Upper lobe of left lung (tissue), 6 donors: Measurements from ENCODE around the gene PNMT. TPM values are rescaled to one million over a fixed set of nuclear protein-coding genes. Genes with fewer than 3 reads are reported as not detected.

ENCODE experiments used
- ATAC-seq, 2 donors: fragments of 200-7000 bp; cut with Tn5 transposase; one replicate each; pipeline ENCODE4 v1.9.1; 2022; ENCODE audit warnings: mild to moderate bottlenecking in 2 of 2, moderate library complexity in 2 of 2; ENCODE audit not compliant: low FRiP score in 2 of 2
- DNase-seq, 2 donors: peaks; one replicate each; pipeline ENCODE4 v3.0.0-alpha.2; 2019 to 2020
- H3K27ac ChIP-seq, 4 donors: fragments of 200-600 bp; sonication (generic); one replicate each; pipeline ENCODE4 v1.5.1; 2016 to 2019
- H3K27me3 ChIP-seq, 4 donors: fragments of 200-600 bp; sonication (generic); one replicate each; pipeline ENCODE4 v1.5.1; 2017 to 2019
- H3K36me3 ChIP-seq, 4 donors: fragments of 200-600 bp; sonication (generic); one replicate each; pipeline ENCODE4 v1.5.1; 2016 to 2019
- H3K4me1 ChIP-seq, 4 donors: fragments of 200-600 bp; sonication (generic); one replicate each; pipeline ENCODE4 v1.5.1; 2018 to 2019
- H3K4me3 ChIP-seq, 4 donors: fragments of 200-600 bp; sonication (generic); one replicate each; pipeline ENCODE4 v1.5.1; 2017 to 2019; ENCODE audit warnings: mild to moderate bottlenecking in 2 of 4, moderate library complexity in 1 of 4
- H3K9me3 ChIP-seq, 4 donors: fragments of 200-600 bp; sonication (generic); one replicate each; pipeline ENCODE4 v1.5.1; 2018 to 2019
- EP300 ChIP-seq, 4 donors: sonication (generic); formaldehyde crosslinking; IDR thresholded peaks; one replicate each; pipeline ENCODE4 v1.5.1; 2017; ENCODE audit warnings: antibody characterized with exemption in 4 of 4, control low read depth in 2 of 4
- POLR2A ChIP-seq, 4 donors: fragments of 450-650 bp; IDR thresholded peaks; one replicate each; pipeline ENCODE4 v1.5.1; 2016 to 2017; ENCODE audit warnings: antibody characterized with exemption in 4 of 4, mild to moderate bottlenecking in 2 of 4
- POLR2AphosphoS5 ChIP-seq, 2 donors: sonication (generic); formaldehyde crosslinking; IDR thresholded peaks; one replicate each; pipeline ENCODE4 v1.5.1; 2017; ENCODE audit warnings: antibody characterized with exemption in 2 of 2
- WGBS, 2 donors: methylation state at CpG; one replicate each; pipeline ENCODE4 v1.1.5; 2017 to 2018; 5-methylcytosine and 5-hydroxymethylcytosine counted together
- total RNA-seq, 6 donors: library from RNA; depleted of rRNA in 4 of 6; stranded (reverse); fragments of >200 nt in 4 of 6; gene quantifications; one replicate each; pipeline versions ENCODE4 v1.1.0 to v1.2.1, GENCODE V29; 2016 to 2021
- TF ChIP-seq, protein P1 (sequence below), 6 experiments: fragments of 450-650 bp in 4 of 6; fragments of 200-600 bp in 2 of 6; sonication (generic) in 2 of 6; IDR thresholded peaks; one replicate each; pipeline ENCODE4 v1.5.1; 2016 to 2019; ENCODE audit warnings: antibody characterized with exemption in 6 of 6
- donor health status: DM: no; HTN: no; CAD: no; lungs with moderate emphysema.
- donor health status: DM: no; HTN: yes; CAD: no; lungs with severe emphysema.

Gene PNMT
- total RNA-seq, 6 donors from 2014 or later = 3.1 to 21.3 (median 7.0) TPM

GRCh38 chr17:39711851-39712250, 43.6 kb downstream of the PNMT start:
- no peaks in the 10 kb centered on the region for H3K9me3 ChIP-seq
- ATAC-seq = no peak
- no peak overlapping the region for H3K4me3 ChIP-seq
- no peaks in the 10 kb centered on the region for H3K27me3 ChIP-seq
- no peak for TF ChIP-seq POLR2AphosphoS5 (IDR thresholded peaks at IDR 0.05)
- no peak for TF ChIP-seq EP300 (IDR thresholded peaks at IDR 0.05)
- TF ChIP-seq, protein P1, sequence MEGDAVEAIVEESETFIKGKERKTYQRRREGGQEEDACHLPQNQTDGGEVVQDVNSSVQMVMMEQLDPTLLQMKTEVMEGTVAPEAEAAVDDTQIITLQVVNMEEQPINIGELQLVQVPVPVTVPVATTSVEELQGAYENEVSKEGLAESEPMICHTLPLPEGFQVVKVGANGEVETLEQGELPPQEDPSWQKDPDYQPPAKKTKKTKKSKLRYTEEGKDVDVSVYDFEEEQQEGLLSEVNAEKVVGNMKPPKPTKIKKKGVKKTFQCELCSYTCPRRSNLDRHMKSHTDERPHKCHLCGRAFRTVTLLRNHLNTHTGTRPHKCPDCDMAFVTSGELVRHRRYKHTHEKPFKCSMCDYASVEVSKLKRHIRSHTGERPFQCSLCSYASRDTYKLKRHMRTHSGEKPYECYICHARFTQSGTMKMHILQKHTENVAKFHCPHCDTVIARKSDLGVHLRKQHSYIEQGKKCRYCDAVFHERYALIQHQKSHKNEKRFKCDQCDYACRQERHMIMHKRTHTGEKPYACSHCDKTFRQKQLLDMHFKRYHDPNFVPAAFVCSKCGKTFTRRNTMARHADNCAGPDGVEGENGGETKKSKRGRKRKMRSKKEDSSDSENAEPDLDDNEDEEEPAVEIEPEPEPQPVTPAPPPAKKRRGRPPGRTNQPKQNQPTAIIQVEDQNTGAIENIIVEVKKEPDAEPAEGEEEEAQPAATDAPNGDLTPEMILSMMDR (IDR thresholded peaks at IDR 0.05) = no peak
- TF ChIP-seq POLR2A (IDR thresholded peaks at IDR 0.05) = no peak
- H3K4me1 ChIP-seq = peaks cover 2 to 14% (median 11%) of the 10 kb centered on the region in 4 donors
- DNase-seq = no peak
- 88 to 93% methylated on average over 6 to 10 of the region's 10 CpGs for WGBS, 2 donors
- H3K27ac ChIP-seq = no peak overlapping the region
- H3K36me3 ChIP-seq = peaks cover 13 to 93% (median 66%) of the 10 kb centered on the region in 4 donors

- no peak overlapping the region for H3K4me3 ChIP-seq
- peaks cover 3 to 91% (median 54%) of the 10 kb centered on the region in 4 donors for H3K36me3 ChIP-seq
- H3K27me3 ChIP-seq = no peaks in the 10 kb centered on the region
- whole genome bisulfite sequencing, 2 donors = 96 to 98% methylated on average over 4 of the region's 4 CpGs
- H3K27ac ChIP-seq = no peak overlapping the region
- peaks cover 0 to 5% (median 2%) of the 10 kb centered on the region in 4 donors for H3K4me1 ChIP-seq
- TF ChIP-seq, protein P1 (IDR thresholded peaks at IDR 0.05) = no peak
- TF ChIP-seq POLR2A (IDR thresholded peaks at IDR 0.05) (no peak), POLR2AphosphoS5 (IDR thresholded peaks at IDR 0.05) (no peak), EP300 (IDR thresholded peaks at IDR 0.05) (no peak)
- DNase-seq (no peak), ATAC-seq (no peak)
- no peaks in the 10 kb centered on the region for H3K9me3 ChIP-seq
These were observed 46.0 kb downstream of the PNMT start for GRCh38 chr17:39714234-39714633.

- H3K9me3 ChIP-seq = no peaks in the 10 kb centered on the region
- WGBS, 2 donors = 93 to 97% methylated on average over 16 to 18 of the region's 18 CpGs
- DNase-seq = no peak
- TF ChIP-seq EP300 (IDR thresholded peaks at IDR 0.05) = no peak
- no peak for TF ChIP-seq POLR2AphosphoS5 (IDR thresholded peaks at IDR 0.05)
- no peak for TF ChIP-seq POLR2A (IDR thresholded peaks at IDR 0.05)
- TF ChIP-seq, protein P1 (IDR thresholded peaks at IDR 0.05) = no peak
- H3K27ac ChIP-seq = peak overlapping the region in 3 of 4 donors; percentile 23 to 70 (median 56)
- H3K36me3 ChIP-seq = peaks cover 3 to 90% (median 47%) of the 10 kb centered on the region in 4 donors
- H3K4me1 ChIP-seq = peaks cover 0 to 5% (median 2%) of the 10 kb centered on the region in 4 donors
- H3K27me3 ChIP-seq = no peaks in the 10 kb centered on the region
- ATAC-seq = no peak
- H3K4me3 ChIP-seq = no peak overlapping the region
These were observed 47.3 kb downstream of the PNMT start for GRCh38 chr17:39715375-39716072.

DNA sequence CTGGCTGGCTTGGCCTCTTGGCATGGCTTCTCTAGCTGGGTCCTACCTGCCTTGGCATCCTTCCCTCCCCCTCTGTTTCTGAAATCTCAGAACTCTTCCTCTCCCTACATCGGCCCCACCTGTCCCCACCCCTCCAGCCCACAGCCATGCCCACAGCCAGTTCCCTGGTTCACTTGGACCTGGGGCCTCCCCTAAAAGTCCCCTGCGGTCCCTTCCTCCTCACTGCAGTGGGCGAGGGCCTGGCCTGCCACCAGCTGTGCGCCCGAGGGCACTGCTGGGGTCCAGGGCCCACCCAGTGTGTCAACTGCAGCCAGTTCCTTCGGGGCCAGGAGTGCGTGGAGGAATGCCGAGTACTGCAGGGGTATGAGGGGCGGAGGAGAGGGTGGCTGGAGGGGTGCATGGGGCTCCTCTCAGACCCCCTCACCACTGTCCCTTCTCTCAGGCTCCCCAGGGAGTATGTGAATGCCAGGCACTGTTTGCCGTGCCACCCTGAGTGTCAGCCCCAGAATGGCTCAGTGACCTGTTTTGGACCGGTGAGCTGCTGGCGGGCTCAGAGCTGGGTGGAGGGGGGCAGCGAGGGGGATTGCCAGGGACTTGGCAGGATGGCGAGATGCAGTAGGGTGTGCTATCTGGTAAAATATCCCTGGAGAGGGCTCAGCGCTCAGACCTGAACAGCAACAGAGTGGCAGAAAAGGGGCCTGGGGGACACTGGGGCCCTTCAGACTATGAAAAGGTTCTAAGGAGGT, 48.0 kb downstream of the PNMT start:
- 92 to 93% methylated on average over 8 to 12 of the region's 15 CpGs for WGBS, 2 donors
- no peak overlapping the region for H3K4me3 ChIP-seq
- DNase-seq (no peak), ATAC-seq (no peak)
- no peaks in the 10 kb centered on the region for H3K27me3 ChIP-seq
- peaks cover 0 to 5% (median 2%) of the 10 kb centered on the region in 4 donors for H3K4me1 ChIP-seq
- no peaks in the 10 kb centered on the region for H3K9me3 ChIP-seq
- TF ChIP-seq, protein P1 (IDR thresholded peaks at IDR 0.05) = no peak
- TF ChIP-seq POLR2A (IDR thresholded peaks at IDR 0.05) = no peak
- peaks cover 3 to 87% (median 43%) of the 10 kb centered on the region in 4 donors for H3K36me3 ChIP-seq
- peak overlapping the region; percentile 23 to 70 (median 63) for H3K27ac ChIP-seq
